WERI-Rb-1 (cell line): ENCODE results near the gene CYB5R3.
A peak's percentile ranks its signal among the peaks of the same experiment; 100 is the strongest.
"Not testable (repeated sequence)": the region's sequence is repeated elsewhere in the genome, so short reads cannot be mapped to it uniquely, and the experiment has no call there.

Source experiments
- DNase-seq: peaks from one replicate; pipeline ENCODE4 v3.0.0-alpha.2; 2020
- H3K27ac ChIP-seq: fragments of 250-450 bp; sonication (Bioruptor Pico); 2 replicates; pipeline ENCODE4 v1.5.1; 2020; ENCODE audit warnings: mild to moderate bottlenecking, moderate library complexity
- H3K27me3 ChIP-seq: fragments of 250-450 bp; sonication (Bioruptor Pico); 2 replicates; pipeline ENCODE4 v1.5.1; 2021; ENCODE audit warnings: mild to moderate bottlenecking, low read depth, moderate library complexity; ENCODE audit not compliant: insufficient read depth, severe bottlenecking
- H3K36me3 ChIP-seq: fragments of 250-450 bp; sonication (Bioruptor Pico); 2 replicates; pipeline ENCODE4 v1.5.1; 2020; ENCODE audit warnings: mild to moderate bottlenecking, moderate library complexity
- H3K4me3 ChIP-seq: 2 replicates; pipeline ENCODE4 v1.5.1; 2011; ENCODE audit warnings: low read depth, mild to moderate bottlenecking, control low read depth, low read length
- H3K9me3 ChIP-seq: fragments of 250-450 bp; sonication (Bioruptor Pico); 2 replicates; pipeline ENCODE4 v1.5.1; 2021; ENCODE audit warnings: mild to moderate bottlenecking, moderate library complexity; ENCODE audit not compliant: severe bottlenecking
- CTCF ChIP-seq: IDR thresholded peaks from 2 replicates; pipeline ENCODE4 v1.5.1; 2011; ENCODE audit warnings: low read depth, mild to moderate bottlenecking, control low read depth, inconsistent platforms, low read length

Gene CYB5R3

DNA sequence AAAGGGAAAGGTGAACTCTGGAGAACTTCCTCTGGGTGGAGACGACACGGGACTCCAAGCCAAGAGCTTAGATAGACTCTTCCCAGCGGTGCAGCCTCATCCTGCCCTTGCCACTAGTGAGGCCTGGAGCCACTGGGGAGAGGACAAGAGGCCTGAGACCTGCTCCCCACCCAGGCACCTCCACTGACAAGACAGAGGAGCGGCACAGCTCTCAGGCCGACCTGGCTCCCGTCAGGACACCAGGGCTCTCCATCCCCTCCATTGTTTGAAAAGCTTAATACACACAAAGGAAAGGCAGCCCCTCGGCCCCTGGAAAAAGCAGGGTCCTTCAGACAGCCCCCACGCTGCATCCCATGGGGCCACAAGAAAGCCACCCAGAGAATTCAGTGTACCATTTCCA lies 64.1 kb downstream of the CYB5R3 start:
- no peak for TF ChIP-seq CTCF
- Histone ChIP-seq H3K9me3 (no peaks in the 10 kb centered on the region), H3K4me3 (no peak overlapping the region), H3K36me3 (peaks cover 57% of the 10 kb centered on the region), H3K27me3 (no peaks in the 10 kb centered on the region), H3K27ac (no peak overlapping the region)
- no peak for DNase-seq

DNA sequence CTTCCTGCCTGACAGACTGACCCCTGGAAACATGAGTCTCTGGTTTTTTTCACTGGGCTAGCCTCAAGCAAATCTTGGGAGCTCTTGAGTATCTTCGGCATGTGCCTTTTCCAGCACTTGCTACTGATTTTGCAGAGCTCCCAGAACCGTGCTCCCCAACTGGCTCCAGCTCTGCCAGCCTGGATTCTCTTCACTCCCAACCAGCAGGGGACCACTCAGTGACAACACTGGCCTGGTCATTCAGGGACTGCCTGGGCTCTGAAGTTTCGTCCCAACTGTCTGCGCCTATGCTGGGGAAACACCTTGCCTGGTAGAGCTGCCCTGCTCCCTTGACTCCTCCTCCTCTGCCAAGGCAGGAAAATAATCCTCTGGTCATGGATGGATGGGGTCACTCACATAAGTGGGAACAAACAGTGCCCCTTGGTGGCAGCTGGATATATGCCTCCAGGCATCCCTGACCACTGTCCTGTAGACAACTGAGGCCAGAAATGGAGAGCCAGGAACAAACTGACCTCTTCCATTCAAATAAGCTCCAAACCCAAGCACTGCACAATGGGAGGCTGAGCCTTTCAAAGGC lies 64.7 kb downstream of the CYB5R3 start:
- Histone ChIP-seq H3K9me3 (no peaks in the 10 kb centered on the region), H3K27me3 (no peaks in the 10 kb centered on the region), H3K36me3 (peaks cover 57% of the 10 kb centered on the region), H3K27ac (no peak overlapping the region), H3K4me3 (no peak overlapping the region)
- DNase-seq = no peak
- no peak for TF ChIP-seq CTCF

DNA sequence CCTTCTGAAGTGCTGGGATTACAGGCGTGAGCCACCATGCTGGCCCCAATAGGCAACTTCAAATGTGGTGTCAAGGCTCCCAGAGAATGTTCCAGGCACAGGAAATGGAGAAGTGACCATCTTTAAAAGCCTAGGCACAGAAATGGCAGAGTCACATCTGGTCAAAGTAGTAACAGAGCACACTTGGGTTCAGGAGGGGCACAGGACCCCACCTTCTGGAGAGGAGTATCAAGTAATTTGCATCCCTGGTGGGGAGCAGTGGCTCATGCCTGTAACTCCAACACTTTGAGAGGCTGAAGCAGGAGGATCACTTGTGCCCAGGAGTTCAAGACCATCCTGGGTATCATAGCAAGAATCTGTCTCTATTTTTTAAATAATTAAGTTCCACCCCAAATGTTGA lies 66.2 kb downstream of the CYB5R3 start:
- DNase-seq = no peak
- Histone ChIP-seq H3K27ac (no peak overlapping the region), H3K27me3 (no peaks in the 10 kb centered on the region), H3K36me3 (peaks cover 56% of the 10 kb centered on the region), H3K4me3 (no peak overlapping the region), H3K9me3 (no peaks in the 10 kb centered on the region)
- no peak for TF ChIP-seq CTCF

DNA sequence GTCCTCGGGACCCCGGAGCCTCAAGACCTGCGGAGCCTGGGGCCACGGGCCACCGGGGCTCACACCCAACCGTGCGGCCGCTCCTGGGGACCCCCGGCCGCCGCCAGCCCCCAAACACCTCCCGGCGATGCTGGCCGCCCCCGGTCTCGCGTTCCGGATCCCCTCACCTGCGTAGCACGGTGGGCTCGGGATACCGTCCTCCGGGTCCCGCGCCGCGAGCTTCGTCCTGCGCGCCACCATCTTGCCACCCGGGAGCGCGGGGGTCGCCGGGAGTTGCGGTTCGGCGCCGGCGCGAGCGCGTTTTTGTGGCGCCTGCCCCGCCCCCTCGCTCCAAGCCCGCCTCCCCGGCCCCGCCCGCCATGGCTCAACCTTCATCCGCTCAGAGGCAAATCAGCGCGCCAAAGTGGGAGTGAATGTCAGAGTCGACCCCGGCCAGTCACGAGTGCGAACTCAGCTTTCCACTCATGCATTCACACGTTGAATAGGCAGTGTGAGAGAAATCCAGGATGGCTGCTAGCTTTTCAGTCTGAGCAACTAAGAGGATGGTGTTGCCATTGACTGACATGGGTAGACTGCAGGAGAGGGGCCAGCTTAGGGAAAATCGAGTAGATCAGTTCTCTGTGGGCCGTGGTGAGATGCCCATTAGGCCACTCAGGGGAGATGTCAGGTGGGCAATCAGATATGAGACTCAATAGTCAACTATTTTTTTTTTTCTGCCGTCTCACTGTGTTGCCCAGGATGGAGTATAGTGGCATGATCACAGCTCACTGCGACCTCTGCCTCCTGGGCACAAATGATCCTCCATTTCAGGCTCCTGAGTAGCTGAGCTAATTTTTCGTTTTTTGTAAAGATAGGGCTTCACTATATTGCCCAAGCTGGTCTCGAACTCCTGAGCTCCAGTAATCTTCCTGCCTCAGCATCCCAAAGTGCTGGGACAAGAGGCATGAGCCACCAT lies 67.2 kb downstream of the CYB5R3 start:
- no peak for TF ChIP-seq CTCF
- H3K27me3 ChIP-seq = no peaks in the 10 kb centered on the region
- peaks cover 52% of the 10 kb centered on the region for H3K36me3 ChIP-seq
- H3K27ac ChIP-seq = peak overlapping the region; percentile 79
- no peaks in the 10 kb centered on the region for H3K9me3 ChIP-seq
- peak overlapping the region; percentile 79 for H3K4me3 ChIP-seq
- DNase-seq = peak; percentile 84

- H3K36me3 ChIP-seq = peaks cover 44% of the 10 kb centered on the region
- peak overlapping the region; percentile 79 for H3K4me3 ChIP-seq
- not testable (repeated sequence) for H3K27me3 ChIP-seq, H3K9me3 ChIP-seq, DNase-seq
- peak overlapping the region; percentile 79 for H3K27ac ChIP-seq
These were observed 67.9 kb downstream of the CYB5R3 start for GRCh38 chr22:42581194-42581761.

DNA sequence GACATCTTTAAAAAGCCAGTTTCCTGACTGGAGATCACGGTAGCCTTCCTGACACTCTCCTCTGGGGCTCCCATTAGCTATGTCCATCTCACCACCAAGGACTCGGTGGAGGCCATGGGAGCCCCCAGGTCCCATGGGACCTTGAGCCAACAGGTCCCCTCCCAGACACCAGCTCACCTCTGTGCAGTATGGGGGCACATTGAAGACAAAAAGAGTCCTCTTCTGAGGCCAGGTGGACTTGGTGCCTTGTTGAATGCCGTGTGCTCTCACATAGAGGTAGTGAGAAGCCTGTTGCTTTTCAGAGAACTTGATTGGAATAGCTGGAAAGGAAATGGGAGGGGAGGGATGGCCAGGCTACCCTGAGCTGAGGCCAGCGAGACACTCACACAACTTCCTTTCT lies 69.2 kb downstream of the CYB5R3 start:
- not testable (repeated sequence) for H3K4me3 ChIP-seq, DNase-seq, H3K27me3 ChIP-seq, H3K9me3 ChIP-seq, H3K27ac ChIP-seq
- H3K36me3 ChIP-seq = peaks cover 32% of the 10 kb centered on the region
